Tibial nerve (tissue), 4 donors: ENCODE data around the gene LTBP1.

Experiments used
- EP300 ChIP-seq, 2 donors: sonication (generic); formaldehyde crosslinking; IDR thresholded peaks; one replicate each; pipeline ENCODE4 v1.6.1; 2017; ENCODE audit warnings: antibody characterized with exemption in 2 of 2, mild to moderate bottlenecking in 1 of 2
- POLR2A ChIP-seq, 2 donors: fragments of 450-650 bp; IDR thresholded peaks; one replicate each; pipeline ENCODE4 v1.6.1; 2017; ENCODE audit warnings: antibody characterized with exemption in 2 of 2, mild to moderate bottlenecking in 2 of 2, moderate library complexity in 2 of 2
- TF ChIP-seq, protein P1 (sequence below), 5 experiments: fragments of 200-600 bp in 3 of 5; fragments of 450-650 bp in 2 of 5; sonication (generic) in 3 of 5; IDR thresholded peaks; one replicate each; pipeline ENCODE4 v1.5.1; 2016 to 2019; ENCODE audit warnings: antibody characterized with exemption in 5 of 5, mild to moderate bottlenecking in 3 of 5, moderate library complexity in 2 of 5

DNA sequence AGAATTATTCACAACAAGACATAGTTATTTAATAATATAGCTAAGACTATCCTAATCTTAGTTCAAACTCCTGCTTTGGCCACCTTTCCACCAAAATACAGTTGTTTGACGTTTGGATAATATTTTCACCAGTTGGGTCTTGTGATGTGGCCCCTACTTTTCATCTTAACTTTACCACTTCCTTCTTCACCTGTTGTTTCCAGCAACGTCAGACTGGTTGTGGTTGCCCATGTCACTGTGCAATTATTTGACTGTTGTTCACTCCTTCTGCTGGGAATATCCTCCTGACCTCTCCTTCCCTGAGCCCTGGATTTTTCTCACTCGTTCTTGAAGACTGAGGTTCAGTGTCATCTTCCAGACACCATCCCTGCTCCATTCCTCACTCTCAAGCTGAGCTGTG lies 397.5 kb downstream of the LTBP1 start:
- TF ChIP-seq, protein P1, sequence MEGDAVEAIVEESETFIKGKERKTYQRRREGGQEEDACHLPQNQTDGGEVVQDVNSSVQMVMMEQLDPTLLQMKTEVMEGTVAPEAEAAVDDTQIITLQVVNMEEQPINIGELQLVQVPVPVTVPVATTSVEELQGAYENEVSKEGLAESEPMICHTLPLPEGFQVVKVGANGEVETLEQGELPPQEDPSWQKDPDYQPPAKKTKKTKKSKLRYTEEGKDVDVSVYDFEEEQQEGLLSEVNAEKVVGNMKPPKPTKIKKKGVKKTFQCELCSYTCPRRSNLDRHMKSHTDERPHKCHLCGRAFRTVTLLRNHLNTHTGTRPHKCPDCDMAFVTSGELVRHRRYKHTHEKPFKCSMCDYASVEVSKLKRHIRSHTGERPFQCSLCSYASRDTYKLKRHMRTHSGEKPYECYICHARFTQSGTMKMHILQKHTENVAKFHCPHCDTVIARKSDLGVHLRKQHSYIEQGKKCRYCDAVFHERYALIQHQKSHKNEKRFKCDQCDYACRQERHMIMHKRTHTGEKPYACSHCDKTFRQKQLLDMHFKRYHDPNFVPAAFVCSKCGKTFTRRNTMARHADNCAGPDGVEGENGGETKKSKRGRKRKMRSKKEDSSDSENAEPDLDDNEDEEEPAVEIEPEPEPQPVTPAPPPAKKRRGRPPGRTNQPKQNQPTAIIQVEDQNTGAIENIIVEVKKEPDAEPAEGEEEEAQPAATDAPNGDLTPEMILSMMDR (IDR thresholded peaks at IDR 0.05): no peak
- TF ChIP-seq POLR2A (IDR thresholded peaks at IDR 0.05): no peak
- no peak for TF ChIP-seq EP300 (IDR thresholded peaks at IDR 0.05)
